ENCODE measurements around the gene ARHGAP26.

DNA sequence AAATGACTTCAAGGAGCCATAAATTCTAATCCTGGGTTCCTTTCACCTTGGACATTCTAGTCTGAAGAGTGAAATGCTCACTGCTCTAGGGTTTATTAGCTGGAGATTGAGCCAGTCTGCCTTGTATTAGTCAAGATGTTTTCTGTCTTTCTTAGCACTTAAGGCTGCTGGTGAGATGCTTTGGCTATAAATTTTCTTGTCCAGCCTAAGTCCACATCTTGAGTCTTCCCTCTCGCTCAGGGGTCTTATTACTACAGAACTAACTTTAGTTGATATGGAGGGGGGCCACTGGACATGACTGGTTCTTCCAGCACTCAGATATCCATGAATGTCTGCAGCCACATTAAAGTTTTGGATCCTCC, 316.4 kb downstream of the ARHGAP26 start:
- TF ChIP-seq, protein P1, sequence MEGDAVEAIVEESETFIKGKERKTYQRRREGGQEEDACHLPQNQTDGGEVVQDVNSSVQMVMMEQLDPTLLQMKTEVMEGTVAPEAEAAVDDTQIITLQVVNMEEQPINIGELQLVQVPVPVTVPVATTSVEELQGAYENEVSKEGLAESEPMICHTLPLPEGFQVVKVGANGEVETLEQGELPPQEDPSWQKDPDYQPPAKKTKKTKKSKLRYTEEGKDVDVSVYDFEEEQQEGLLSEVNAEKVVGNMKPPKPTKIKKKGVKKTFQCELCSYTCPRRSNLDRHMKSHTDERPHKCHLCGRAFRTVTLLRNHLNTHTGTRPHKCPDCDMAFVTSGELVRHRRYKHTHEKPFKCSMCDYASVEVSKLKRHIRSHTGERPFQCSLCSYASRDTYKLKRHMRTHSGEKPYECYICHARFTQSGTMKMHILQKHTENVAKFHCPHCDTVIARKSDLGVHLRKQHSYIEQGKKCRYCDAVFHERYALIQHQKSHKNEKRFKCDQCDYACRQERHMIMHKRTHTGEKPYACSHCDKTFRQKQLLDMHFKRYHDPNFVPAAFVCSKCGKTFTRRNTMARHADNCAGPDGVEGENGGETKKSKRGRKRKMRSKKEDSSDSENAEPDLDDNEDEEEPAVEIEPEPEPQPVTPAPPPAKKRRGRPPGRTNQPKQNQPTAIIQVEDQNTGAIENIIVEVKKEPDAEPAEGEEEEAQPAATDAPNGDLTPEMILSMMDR (IDR thresholded peaks at IDR 0.05) = no peak
- no peak for TF ChIP-seq POLR2AphosphoS5 (IDR thresholded peaks at IDR 0.05)
